Prostate gland (tissue), 2 donors: ENCODE results near the gene IL25. TPM values are rescaled to one million over a fixed set of nuclear protein-coding genes. Genes with fewer than 3 reads are reported as not detected.
A peak's percentile ranks its signal among the peaks of the same experiment; 100 is the strongest.

Experiments used
- DNase-seq: peaks from one replicate; pipeline ENCODE4 v3.0.0-alpha.2; 2019; ENCODE audit warnings: low spot score
- H3K27ac ChIP-seq, 2 donors: fragments of 200-600 bp; sonication (generic); 2 replicates each; pipeline ENCODE4 v1.5.1; 2017 to 2019
- H3K27me3 ChIP-seq: fragments of 200-600 bp; sonication (generic); replicated peaks from 2 replicates; pipeline ENCODE4 v1.5.1; 2019; ENCODE audit not compliant: insufficient read depth
- H3K36me3 ChIP-seq, 2 donors: fragments of 200-600 bp; sonication (generic); 1 replicate in 1 of 2; 2 replicates in 1 of 2; pipeline versions ENCODE4 v1.5.1 to v1.8.1; 2017 to 2019
- H3K4me1 ChIP-seq: fragments of 200-600 bp; sonication (generic); replicated peaks from 2 replicates; pipeline ENCODE4 v1.5.1; 2019
- H3K4me3 ChIP-seq, 2 donors: fragments of 200-600 bp; sonication (generic); 2 replicates each; pipeline ENCODE4 v1.5.1; 2017 to 2019
- H3K9me3 ChIP-seq: fragments of 200-600 bp; sonication (generic); 2 replicates; pipeline ENCODE4 v1.5.1; 2017
- POLR2A ChIP-seq: fragments of 450-650 bp; IDR thresholded peaks from one replicate; pipeline ENCODE4 v1.6.1; 2016; ENCODE audit warnings: antibody characterized with exemption, mild to moderate bottlenecking
- POLR2AphosphoS5 ChIP-seq: sonication (generic); formaldehyde crosslinking; IDR thresholded peaks from one replicate; pipeline ENCODE4 v1.6.1; 2017; ENCODE audit warnings: antibody characterized with exemption
- WGBS: methylation state at CpG from one replicate; pipeline ENCODE4 v1.1.5; 2018; 5-methylcytosine and 5-hydroxymethylcytosine counted together
- intact Hi-C: fragments of 100-400 bp; cut with DNase I; formaldehyde crosslinking; loops from one replicate; pipeline ENCODE4 v1.14.2; 2022
- total RNA-seq, 2 donors: library from RNA; depleted of rRNA; stranded (reverse); fragments of >200 nt; gene quantifications; one replicate each; pipeline ENCODE4 v1.1.0, GENCODE V29; 2016
- TF ChIP-seq, protein P1 (sequence below), 4 experiments: fragments of 200-600 bp in 2 of 4; fragments of 450-650 bp in 2 of 4; sonication (generic) in 2 of 4; IDR thresholded peaks; 1 replicate in 3 of 4; 2 replicates in 1 of 4; pipeline ENCODE4 v1.5.1; 2016 to 2019; ENCODE audit warnings: antibody characterized with exemption in 4 of 4, mild to moderate bottlenecking in 2 of 4, moderate library complexity in 2 of 4

The IL25 gene
- total RNA-seq, 2 donors from 2014 or later = not detected

DNA sequence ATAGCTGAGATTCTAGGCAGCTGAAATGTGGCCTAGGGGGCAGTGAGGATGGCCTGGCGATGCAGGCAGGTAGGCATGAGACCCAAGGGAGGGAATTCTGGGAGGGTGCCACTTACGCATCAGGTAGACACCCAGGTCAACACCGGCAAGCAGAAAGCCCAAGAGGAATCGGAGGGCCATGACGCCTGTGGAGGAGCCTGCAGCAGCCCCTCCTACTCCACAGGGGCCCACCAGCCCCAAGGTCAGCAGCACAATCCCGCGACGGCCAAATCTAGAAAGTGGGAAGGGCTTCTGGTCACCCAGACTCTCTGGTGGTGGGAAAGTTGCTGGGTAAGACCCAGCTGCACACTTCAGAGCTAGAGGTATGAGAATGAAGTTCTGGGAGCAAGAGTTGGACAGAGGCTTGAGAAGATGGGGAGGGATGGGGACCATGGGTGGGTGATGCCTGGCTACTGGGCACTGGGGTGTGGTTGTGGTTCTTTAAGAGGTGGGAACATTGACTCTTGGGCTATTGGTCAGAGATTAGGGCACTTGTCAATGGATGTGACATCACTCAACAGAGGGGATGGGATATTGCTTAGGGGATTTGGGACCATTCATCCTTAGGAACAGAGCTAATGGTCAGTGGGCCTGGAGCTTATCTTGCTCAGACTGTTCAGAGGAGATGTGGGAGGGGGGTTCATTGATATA is 23.3 kb upstream of the IL25 start:
- intact Hi-C loops = no loop called here
- DNase-seq = no peak
- no peak for TF ChIP-seq POLR2A
- no peak for TF ChIP-seq POLR2AphosphoS5
- TF ChIP-seq, protein P1, sequence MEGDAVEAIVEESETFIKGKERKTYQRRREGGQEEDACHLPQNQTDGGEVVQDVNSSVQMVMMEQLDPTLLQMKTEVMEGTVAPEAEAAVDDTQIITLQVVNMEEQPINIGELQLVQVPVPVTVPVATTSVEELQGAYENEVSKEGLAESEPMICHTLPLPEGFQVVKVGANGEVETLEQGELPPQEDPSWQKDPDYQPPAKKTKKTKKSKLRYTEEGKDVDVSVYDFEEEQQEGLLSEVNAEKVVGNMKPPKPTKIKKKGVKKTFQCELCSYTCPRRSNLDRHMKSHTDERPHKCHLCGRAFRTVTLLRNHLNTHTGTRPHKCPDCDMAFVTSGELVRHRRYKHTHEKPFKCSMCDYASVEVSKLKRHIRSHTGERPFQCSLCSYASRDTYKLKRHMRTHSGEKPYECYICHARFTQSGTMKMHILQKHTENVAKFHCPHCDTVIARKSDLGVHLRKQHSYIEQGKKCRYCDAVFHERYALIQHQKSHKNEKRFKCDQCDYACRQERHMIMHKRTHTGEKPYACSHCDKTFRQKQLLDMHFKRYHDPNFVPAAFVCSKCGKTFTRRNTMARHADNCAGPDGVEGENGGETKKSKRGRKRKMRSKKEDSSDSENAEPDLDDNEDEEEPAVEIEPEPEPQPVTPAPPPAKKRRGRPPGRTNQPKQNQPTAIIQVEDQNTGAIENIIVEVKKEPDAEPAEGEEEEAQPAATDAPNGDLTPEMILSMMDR (IDR thresholded peaks at IDR 0.05) = no peak
- Histone ChIP-seq H3K27ac (no peak overlapping the region), H3K4me3 (no peak overlapping the region), H3K4me1 (no peaks in the 10 kb centered on the region), H3K36me3 (no peaks in the 10 kb centered on the region), H3K27me3 (no peaks in the 10 kb centered on the region), H3K9me3 (no peaks in the 10 kb centered on the region)
- 89% methylated on average over 8 of the region's 8 CpGs for WGBS

DNA sequence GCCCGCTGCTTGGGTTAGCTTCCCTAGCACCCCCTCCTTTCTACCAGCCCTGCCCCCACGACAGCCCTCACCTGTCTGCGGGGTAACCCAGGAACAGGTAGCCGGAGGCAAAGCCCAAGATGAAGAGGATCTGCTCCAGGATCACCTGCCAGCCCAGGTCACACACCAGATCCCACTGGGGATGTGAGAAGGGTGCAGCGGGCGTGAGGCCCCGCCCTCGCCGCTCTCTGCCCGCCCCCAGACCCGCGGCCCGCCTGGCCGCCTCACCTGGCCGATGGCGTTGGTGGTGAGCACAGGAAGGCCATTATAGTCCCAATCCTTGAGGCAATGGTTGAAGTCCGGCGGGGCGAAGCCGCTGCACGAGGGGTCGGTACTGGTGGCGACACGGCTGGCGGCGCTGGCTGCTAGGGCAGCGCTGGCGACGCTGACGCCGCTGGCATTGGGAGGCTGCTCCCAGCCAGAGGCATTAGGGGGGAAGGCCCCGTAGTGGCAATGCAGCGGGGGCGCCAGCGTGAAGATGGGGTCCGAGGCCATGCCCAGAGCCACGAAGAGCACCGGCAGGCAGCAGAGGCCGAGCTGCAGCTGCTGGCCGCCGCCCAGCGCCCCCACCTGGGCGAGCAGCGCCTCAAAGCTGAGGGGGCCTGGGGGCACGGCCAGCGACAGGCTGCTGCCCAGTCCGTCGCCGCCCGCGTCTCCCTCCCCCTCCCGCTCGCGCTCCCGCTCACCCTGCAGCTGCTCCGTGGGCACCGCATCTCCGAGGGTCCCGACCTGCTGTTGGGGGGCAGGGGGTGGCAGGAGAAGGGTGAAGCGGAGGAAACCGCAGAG is 20.7 kb upstream of the IL25 start:
- TF ChIP-seq, protein P1 (IDR thresholded peaks at IDR 0.05) = no peak
- TF ChIP-seq POLR2AphosphoS5 = no peak
- no peaks in the 10 kb centered on the region for H3K9me3 ChIP-seq
- peak overlapping the region; percentile 63 to 75 for H3K4me3 ChIP-seq
- 14% methylated on average over 31 of the region's 61 CpGs for WGBS
- no peak for DNase-seq
- no peaks in the 10 kb centered on the region for H3K27me3 ChIP-seq
- no peaks in the 10 kb centered on the region for H3K4me1 ChIP-seq
- intact Hi-C loops = no loop called here
- peak overlapping the region; percentile 81 to 85 for H3K27ac ChIP-seq
- H3K36me3 ChIP-seq = no peaks in the 10 kb centered on the region

DNA sequence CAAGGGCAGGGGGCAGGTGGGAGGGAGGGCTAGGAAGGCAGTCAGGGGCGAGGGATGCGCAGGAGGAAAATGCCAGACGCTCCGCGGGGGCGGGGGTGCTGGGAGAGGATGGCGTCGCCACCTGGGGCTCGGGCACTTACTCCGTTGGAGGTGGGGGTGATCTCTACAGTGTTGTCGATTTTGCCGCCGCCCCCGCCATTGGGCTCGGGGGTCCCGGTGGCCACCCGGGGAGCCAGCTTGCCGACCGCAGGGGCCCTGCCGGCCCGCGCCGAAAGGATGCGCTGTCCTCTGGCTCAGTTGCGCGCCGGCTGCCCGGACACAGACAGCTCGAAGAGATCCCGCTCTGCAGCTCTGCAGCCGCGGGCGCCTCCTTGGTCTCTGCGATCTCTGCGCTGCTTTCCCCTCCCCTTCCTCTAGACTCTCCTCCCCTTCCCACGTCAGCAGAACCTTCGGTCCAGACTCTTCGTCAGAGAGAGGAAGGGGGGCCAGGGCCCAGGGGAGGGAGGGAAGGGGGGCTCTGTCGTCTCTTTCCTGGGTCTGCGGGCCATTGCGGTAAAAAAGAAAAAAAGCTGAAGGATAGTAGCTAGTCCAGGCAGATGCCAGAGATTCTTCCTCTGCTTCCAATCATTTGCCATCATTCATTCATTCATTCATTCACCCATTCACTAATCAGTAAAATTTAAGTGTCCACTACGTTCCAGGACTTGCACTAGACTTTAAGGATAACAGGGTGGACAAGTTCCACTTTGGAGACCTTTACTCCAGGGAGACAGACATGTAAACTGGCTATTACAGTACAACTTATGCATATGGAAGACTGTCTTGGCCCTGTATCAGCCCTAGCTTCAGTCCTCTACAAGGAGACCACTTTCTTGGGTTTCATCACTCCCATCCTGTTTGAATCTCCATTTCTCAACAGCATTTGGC is 19.8 kb upstream of the IL25 start, which contains the start of gene SLC22A17:
Gene SLC22A17, minus strand, starts transcription at position 382 of the 927 bp plus-strand sequence.
- TF ChIP-seq, protein P1 (IDR thresholded peaks at IDR 0.05) = peak in 2 of 4 experiments; percentile 19 to 33
- TF ChIP-seq POLR2A = peak; percentile 93
- peak; percentile 99 for TF ChIP-seq POLR2AphosphoS5
- intact Hi-C loops = no loop called here
- Histone ChIP-seq H3K4me3 (peak within 1 kb of the TSS; percentile 63 to 75), H3K27ac (peak within 1 kb of the TSS; percentile 81 to 85), H3K27me3 (no peaks in the 10 kb centered on the region), H3K9me3 (no peaks in the 10 kb centered on the region), H3K4me1 (no peaks in the 10 kb centered on the region), H3K36me3 (no peaks in the 10 kb centered on the region)
- under 1% methylated on average over 31 of the region's 42 CpGs for WGBS
- DNase-seq = peak; percentile 91

DNA sequence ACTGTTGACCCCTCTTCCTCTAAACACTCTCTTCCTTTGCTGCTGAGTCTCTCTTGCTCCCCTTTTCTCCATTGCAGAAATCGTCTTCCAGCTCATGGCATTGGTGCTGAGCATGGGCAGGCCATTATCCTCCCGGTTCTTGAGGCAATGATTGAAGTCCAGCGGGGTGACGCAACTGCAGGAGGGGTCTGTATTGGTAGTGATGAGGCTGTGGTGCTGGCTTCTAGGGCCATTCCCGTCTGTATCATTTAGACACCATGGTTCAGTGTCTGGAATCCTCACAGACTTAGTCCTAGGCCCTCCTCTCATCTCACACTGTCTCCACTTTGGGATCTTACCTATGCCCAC is 19.2 kb upstream of the IL25 start:
- Histone ChIP-seq H3K4me1 (no peaks in the 10 kb centered on the region), H3K27ac (peak overlapping the region; percentile 81 to 85), H3K36me3 (no peaks in the 10 kb centered on the region), H3K4me3 (no peak overlapping the region), H3K9me3 (no peaks in the 10 kb centered on the region), H3K27me3 (no peaks in the 10 kb centered on the region)
- intact Hi-C loops = no loop called here
- 76% methylated on average over 5 of the region's 5 CpGs for WGBS
- no peak for DNase-seq
- TF ChIP-seq, protein P1 (IDR thresholded peaks at IDR 0.05) = no peak
- TF ChIP-seq POLR2A = no peak
- no peak for TF ChIP-seq POLR2AphosphoS5
